Globus pallidus (tissue), 1 donor: Measurements from ENCODE around the gene GID4.

ENCODE experiments used
- DNase-seq: peaks from one replicate; pipeline ENCODE4 v3.0.0-alpha.2; 2015; ENCODE audit warnings: low spot score

GID4 gene

GRCh38 chr17:18043491-18043890 is 4.3 kb downstream of the GID4 start:
- peak; percentile 20 for DNase-seq

GRCh38 chr17:18044609-18045008 is 5.4 kb downstream of the GID4 start:
- no peak for DNase-seq

DNA sequence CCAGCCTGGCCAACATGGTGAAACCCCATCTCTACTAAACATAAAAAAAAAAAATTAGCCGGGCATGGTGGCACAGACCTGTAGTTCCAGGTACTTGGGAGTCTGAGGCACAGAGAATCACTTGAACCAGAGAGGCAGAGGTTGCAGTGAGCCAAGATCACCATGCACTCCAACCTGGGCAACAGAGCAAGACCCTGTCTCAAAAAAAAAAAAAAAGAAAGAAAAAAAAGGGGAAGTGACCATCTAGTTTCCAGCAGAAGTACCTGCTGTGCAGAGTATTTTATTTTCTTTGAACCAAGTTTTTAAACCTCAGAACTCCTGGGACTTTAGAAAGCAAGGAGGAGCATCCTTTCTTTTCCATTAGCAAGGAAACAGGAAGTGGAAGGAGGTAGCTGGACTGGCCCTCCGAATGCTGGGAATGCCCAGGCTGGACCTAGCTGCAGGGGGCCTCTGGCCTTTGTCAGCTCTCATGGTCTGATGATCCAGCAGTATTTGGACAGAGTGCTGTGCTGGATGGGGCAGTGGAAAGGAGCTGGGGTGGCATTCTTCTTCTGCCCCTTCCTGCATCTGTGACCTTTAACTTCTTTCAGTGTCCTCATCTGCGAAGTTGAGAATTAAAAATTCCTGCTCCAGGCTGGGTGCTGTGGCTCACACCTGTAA is 6.6 kb downstream of the GID4 start:
- DNase-seq = no peak

GRCh38 chr17:18055597-18055996 is 16.4 kb downstream of the GID4 start:
- DNase-seq = no peak

GRCh38 chr17:18056214-18056613 is 17.0 kb downstream of the GID4 start:
- no peak for DNase-seq

DNA sequence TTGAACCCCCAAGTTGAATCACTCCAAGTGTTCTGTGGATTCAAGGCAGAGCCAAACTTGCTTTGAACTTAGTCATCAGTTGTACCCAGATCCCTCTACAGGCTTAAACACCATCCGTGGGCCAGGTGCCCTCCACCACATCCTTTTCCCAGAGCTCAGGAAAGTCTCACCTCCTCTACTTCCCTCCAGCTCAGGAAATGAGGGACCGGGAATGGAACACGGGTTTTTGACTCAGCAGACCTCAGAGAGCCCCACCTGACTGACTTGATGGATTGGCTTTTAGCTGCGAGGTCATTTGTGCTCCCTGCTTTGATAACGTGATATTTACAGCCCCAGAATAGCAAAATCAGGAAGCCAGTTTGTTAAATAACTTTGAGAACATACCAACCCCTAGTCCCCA is 20.1 kb downstream of the GID4 start:
- no peak for DNase-seq

DNA sequence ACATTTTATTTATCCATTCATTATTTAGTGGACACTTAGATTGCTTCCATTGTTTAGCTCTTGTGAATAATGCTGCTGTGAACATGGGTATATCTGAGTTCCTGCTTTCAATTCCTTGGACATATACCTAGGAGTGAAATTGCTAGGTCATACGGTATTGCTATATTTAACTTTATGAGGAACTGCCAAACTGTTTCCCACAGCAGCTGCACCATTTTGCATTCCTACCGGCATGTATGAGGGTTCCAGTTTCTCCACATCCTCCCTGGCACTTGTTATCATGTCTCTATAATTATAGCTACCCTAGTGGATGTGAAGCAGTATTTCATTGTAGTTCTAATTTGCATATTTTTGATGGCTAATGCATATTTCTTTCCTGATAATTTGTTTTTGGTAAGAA is 24.8 kb downstream of the GID4 start:
- no peak for DNase-seq

DNA sequence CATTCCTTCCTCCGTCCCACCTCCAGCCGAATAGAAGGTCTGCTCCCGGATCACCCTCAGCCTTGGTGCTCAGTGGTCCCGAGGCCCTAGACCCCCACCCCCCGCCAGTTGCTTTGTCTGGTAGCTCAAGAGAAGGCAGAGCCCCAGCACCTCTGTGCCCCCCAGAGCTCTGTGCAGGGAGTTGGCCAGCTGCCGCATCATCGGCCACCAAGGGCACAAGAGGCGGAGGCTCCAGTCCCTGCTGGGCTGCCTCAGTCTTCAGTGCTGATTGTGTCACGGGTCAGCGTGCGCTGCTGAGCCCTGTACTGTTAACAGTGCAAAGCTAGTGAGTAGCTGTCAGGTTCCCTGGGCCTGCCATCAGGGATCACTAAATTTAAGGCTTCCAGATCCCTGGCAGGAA is 26.3 kb downstream of the GID4 start:
- DNase-seq = no peak

DNA sequence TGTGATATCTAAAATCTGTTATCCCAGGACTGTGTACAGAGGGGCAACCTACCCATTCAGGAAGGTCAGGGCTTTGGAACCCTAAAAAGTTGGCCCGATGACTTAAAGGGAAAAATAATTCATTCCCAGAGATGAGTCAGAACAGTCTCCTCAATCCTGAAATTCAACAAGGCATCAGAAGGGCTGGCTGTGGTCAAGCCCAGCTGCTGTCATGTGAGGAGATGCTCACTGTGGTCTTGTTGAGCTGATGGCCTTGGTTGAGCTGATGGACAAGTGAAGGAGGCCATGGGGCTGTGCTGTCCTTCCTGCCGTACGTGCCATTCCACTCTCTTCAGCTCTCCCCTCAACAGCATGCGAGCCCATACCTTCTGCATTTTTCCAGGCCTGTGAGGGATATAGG is 27.7 kb downstream of the GID4 start:
- DNase-seq = no peak

- DNase-seq = no peak
These were observed 29.9 kb downstream of the GID4 start for GRCh38 chr17:18069101-18069500.

GRCh38 chr17:18070861-18071340 is 31.7 kb downstream of the GID4 start:
- no peak for DNase-seq

DNA sequence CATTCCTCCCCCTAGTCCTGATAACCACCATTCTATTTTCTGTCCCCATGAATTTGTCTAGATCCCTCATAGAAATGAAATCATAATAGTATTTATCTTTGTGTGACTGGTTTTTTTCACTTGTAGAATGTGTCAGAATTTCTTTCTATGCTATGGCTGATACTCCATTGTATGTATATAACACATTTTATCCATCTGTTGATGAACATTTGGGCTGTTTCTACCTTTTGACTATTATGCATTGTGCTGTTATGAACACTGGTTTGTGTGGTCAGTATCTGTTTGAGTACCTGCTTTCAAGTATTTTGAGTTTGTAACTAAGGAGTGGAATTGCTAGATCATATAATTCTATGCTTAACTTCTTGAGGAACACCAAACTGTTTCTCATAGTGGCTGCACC is 32.5 kb downstream of the GID4 start:
- DNase-seq = no peak

DNA sequence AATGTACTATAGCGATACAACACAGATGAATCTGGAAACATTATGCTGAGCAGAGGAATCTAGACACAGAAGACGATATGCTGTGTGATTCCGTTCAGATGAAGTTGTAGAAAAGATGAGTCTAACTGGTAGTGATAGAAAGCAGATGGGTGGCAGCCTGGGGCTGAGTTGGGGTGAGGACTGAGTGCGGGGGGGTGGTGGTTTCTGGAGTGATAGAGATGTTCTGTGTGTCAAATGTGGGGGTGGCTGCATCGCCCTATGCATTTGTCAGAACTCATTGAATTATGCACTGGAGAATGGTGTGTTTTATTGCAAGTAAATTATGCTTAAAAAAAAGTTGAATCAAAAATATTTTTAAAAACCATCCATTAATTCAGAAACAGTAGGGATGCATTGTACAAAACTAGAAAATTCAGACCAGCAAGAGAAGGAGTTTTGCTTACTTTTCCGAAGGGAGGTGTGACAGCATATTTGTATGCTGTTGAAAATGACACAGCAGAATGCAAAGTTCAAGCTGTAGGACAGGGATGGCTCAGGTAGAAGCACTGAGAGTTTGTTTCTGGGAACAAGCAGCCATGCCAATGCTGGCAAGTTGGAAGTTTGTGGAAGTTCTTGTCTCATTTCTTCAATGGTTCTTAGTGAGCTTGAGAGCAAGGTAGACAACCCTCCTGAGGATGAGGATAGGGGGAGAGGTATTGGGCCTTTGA is 35.5 kb downstream of the GID4 start:
- DNase-seq = no peak

- DNase-seq = no peak
These were observed 37.7 kb downstream of the GID4 start for GRCh38 chr17:18076936-18077335.

GRCh38 chr17:18079543-18079942 is 40.3 kb downstream of the GID4 start:
- DNase-seq = no peak

- DNase-seq = no peak
These were observed 45.0 kb downstream of the GID4 start for GRCh38 chr17:18084256-18084655.

GRCh38 chr17:18087610-18088491 is 48.6 kb downstream of the GID4 start, which contains the start of gene DRG2:
TSS of gene DRG2 (plus strand) at chr17:18087948. CDS start at chr17:18088024, 76 bp downstream.
- DNase-seq = peak; percentile 82

- no peak for DNase-seq
These were observed 50.4 kb downstream of the GID4 start for GRCh38 chr17:18089613-18090012.

- DNase-seq = no peak
These were observed 54.6 kb downstream of the GID4 start for GRCh38 chr17:18093616-18094408.

DNA sequence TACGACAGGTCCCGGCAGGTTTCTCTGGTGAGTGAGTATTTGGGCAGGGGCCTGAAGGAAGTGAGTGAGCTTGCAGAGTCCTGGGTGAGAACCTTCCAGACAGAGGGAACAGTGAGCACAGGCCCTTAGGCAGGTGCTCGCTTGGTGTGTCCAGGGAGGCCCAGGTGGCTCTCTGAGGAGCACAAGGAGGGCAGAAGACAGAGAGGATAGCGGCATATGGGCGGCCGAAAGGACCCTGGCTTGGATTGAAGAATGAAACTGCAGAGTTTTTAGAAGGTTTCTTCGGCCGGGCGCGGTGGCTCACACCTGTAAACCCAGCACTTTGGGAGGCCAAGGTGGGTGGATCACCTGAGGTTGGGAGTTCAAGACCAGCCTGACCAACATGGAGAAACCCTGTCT is 55.2 kb downstream of the GID4 start:
- DNase-seq = no peak

GRCh38 chr17:18099516-18099915 is 60.3 kb downstream of the GID4 start:
- DNase-seq = no peak

GRCh38 chr17:18100616-18101015 is 61.4 kb downstream of the GID4 start:
- no peak for DNase-seq
